Right cardiac atrium (tissue), 5 donors: ENCODE data around the gene BRD7. TPM values are rescaled to one million over a fixed set of nuclear protein-coding genes. Genes with fewer than 3 reads are reported as not detected.

Experiments used
- ATAC-seq, 2 donors: fragments of 200-7000 bp; cut with Tn5 transposase; one replicate each; pipeline versions ENCODE4 v1.8.0 to v1.9.1; 2020; ENCODE audit warnings: moderate library complexity in 2 of 2, mild to moderate bottlenecking in 1 of 2
- DNase-seq, 3 donors: peaks; one replicate each; pipeline ENCODE4 v3.0.0-alpha.2; 2020
- H3K27ac ChIP-seq: one replicate; pipeline ENCODE4 v1.5.1; 2013; ENCODE audit warnings: mild to moderate bottlenecking, low read length, control low read depth, moderate library complexity
- H3K27me3 ChIP-seq: one replicate; pipeline ENCODE4 v1.6.1; 2013; ENCODE audit not compliant: control insufficient read depth, insufficient read depth
- H3K4me1 ChIP-seq: one replicate; pipeline ENCODE4 v1.6.1; 2013; ENCODE audit warnings: low read length; ENCODE audit not compliant: control insufficient read depth, insufficient read depth
- H3K4me3 ChIP-seq: one replicate; pipeline ENCODE4 v1.5.1; 2013; ENCODE audit warnings: low read length, control low read depth
- H3K9me3 ChIP-seq: one replicate; pipeline ENCODE4 v1.6.1; 2013; ENCODE audit warnings: low read length; ENCODE audit not compliant: control insufficient read depth
- WGBS: extraction: QIAGEN DNeasy Blood & Tissue Kit; methylation state at CpG from one replicate; pipeline ENCODE4 v1.1.7; 2013; 5-methylcytosine and 5-hydroxymethylcytosine counted together
- intact Hi-C, 4 donors: fragments of 100-400 bp; cut with DNase I; formaldehyde crosslinking; loops; one replicate each; pipeline versions ENCODE4 v1.11.0 to v1.14.0; 2022 to 2023
- long read RNA-seq, 4 donors: library from polyadenylated mRNA; unstranded; transcript quantifications; one replicate each; pipeline ENCODE4 v2.0.0, GENCODE V29; 2020 to 2021
- polyA plus RNA-seq: library from polyadenylated mRNA; stranded (reverse); fragments of 200-250 nt; gene quantifications from one replicate; pipeline ENCODE4 v1.2.3, GENCODE V29; 2013
- total RNA-seq, 4 donors: library from RNA; stranded (reverse); fragmentation: NEBNext Ultra II Directional; extraction: Animal tissue kit (Norgen Biotek cat#: 25700); gene quantifications; one replicate each; pipeline ENCODE4 v1.2.1, GENCODE V29; 2021
- donor health status: healthy with polysubstance abuse.
- donor health status: DM: no; HTN: yes; CAD: no.
- donor health status: DM: no; HTN: no; CAD: no.
- donor health status: DM: no; HTN: yes; CAD: no; lungs with severe emphysema.
- donor health status: DM: yes; HTN: yes; CAD: no.

Gene BRD7
- total RNA-seq (10 to 100 TPM; 43.6 to 48.0 (median 45.0) TPM), polyA plus RNA-seq (33.8 TPM)
- long read RNA-seq, donor 1, full-length matches to known transcripts, result 35 of 66 reads
- long read RNA-seq, donor 1, partial matches to known transcripts, result 27 of 66 reads
- long read RNA-seq, donor 1, other reads (novel, unspliced or antisense), result 4 of 66 reads
- long read RNA-seq, donor 2, full-length matches to known transcripts, result 48 of 61 reads
- long read RNA-seq, donor 2, partial matches to known transcripts, result 9 of 61 reads
- long read RNA-seq, donor 2, other reads (novel, unspliced or antisense), result 4 of 61 reads
- long read RNA-seq, donor 3, partial matches to known transcripts, result 10 of 13 reads
- long read RNA-seq, donor 3, other reads (novel, unspliced or antisense), result 3 of 13 reads
- long read RNA-seq, donor 4, full-length matches to known transcripts, result 42 of 54 reads
- long read RNA-seq, donor 4, partial matches to known transcripts, result 1 of 54 reads
- long read RNA-seq, donor 4, other reads (novel, unspliced or antisense), result 11 of 54 reads

GRCh38 chr16:50368410-50369132 is at the start of gene BRD7:
TSS of gene BRD7 (minus strand) at chr16:50368988. CDS start at chr16:50368774, 214 bp downstream.
- Histone ChIP-seq H3K27ac (peak within 1 kb of the TSS; percentile 55), H3K27me3 (no peaks in the 10 kb centered on the region), H3K9me3 (no peaks in the 10 kb centered on the region), H3K4me1 (no peaks in the 10 kb centered on the region), H3K4me3 (peak within 1 kb of the TSS; percentile 98)
- peak; percentile 62 to 87 (median 84) for DNase-seq
- under 1% methylated on average over 109 of the region's 109 CpGs for WGBS
- intact Hi-C loops, result no loop called here
- peak; percentile 80 to 86 for ATAC-seq

GRCh38 chr16:50416388-50416787 is 47.6 kb upstream of the BRD7 start:
- H3K27ac ChIP-seq, result no peak overlapping the region
- no peak overlapping the region for H3K4me3 ChIP-seq
- WGBS, result 69% methylated on average over 3 of the region's 3 CpGs
- no peaks in the 10 kb centered on the region for H3K4me1 ChIP-seq
- intact Hi-C loops, result no loop called here
- H3K27me3 ChIP-seq, result no peaks in the 10 kb centered on the region
- H3K9me3 ChIP-seq, result peaks cover 2% of the 10 kb centered on the region
- DNase-seq (no peak), ATAC-seq (no peak)

- no peak for ATAC-seq
- Histone ChIP-seq H3K27me3 (no peaks in the 10 kb centered on the region), H3K27ac (no peak overlapping the region), H3K9me3 (peaks cover 2% of the 10 kb centered on the region), H3K4me1 (no peaks in the 10 kb centered on the region), H3K4me3 (no peak overlapping the region)
- no peak for DNase-seq
- intact Hi-C loops, result no loop called here
Observed at GRCh38 chr16:50414152-50414551, 45.4 kb upstream of the BRD7 start.

GRCh38 chr16:50411034-50411433 is 42.2 kb upstream of the BRD7 start:
- WGBS, result 90% methylated on average over 2 of the region's 2 CpGs
- no peak for ATAC-seq

GRCh38 chr16:50408001-50408561 is 39.3 kb upstream of the BRD7 start:
- no peak for DNase-seq
- Histone ChIP-seq H3K4me3 (no peak overlapping the region), H3K4me1 (no peaks in the 10 kb centered on the region), H3K27ac (no peak overlapping the region), H3K9me3 (no peaks in the 10 kb centered on the region), H3K27me3 (no peaks in the 10 kb centered on the region)
- no peak for ATAC-seq
- intact Hi-C loops, result no loop called here
- WGBS, result 48% methylated on average over 7 of the region's 7 CpGs

More at GRCh38 chr16:50411034-50411433, 42.2 kb upstream of the BRD7 start:
- H3K27me3 ChIP-seq, result no peaks in the 10 kb centered on the region
- H3K27ac ChIP-seq, result no peak overlapping the region
- intact Hi-C loops, result no loop called here
- no peaks in the 10 kb centered on the region for H3K9me3 ChIP-seq
- no peak for DNase-seq
- H3K4me1 ChIP-seq, result no peaks in the 10 kb centered on the region
- no peak overlapping the region for H3K4me3 ChIP-seq

- Histone ChIP-seq H3K4me1 (no peaks in the 10 kb centered on the region), H3K27me3 (no peaks in the 10 kb centered on the region), H3K27ac (no peak overlapping the region), H3K4me3 (no peak overlapping the region), H3K9me3 (no peaks in the 10 kb centered on the region)
- WGBS, result 66% methylated on average over 5 of the region's 5 CpGs
- intact Hi-C loops, result no loop called here
- DNase-seq (no peak), ATAC-seq (no peak)
Observed at GRCh38 chr16:50407351-50407750, 38.6 kb upstream of the BRD7 start.

GRCh38 chr16:50403491-50403890 is 34.7 kb upstream of the BRD7 start:
- no peak overlapping the region for H3K27ac ChIP-seq
- no peak overlapping the region for H3K4me3 ChIP-seq
- WGBS, result 58% methylated on average over 12 of the region's 12 CpGs
- no peaks in the 10 kb centered on the region for H3K4me1 ChIP-seq
- no peaks in the 10 kb centered on the region for H3K9me3 ChIP-seq
- ATAC-seq, result peak; percentile 73 to 82
- intact Hi-C loops, result no loop called here
- peak in 2 of 3 donors; percentile 59 to 72 for DNase-seq
- H3K27me3 ChIP-seq, result no peaks in the 10 kb centered on the region

GRCh38 chr16:50402298-50402895 is 33.6 kb upstream of the BRD7 start:
- Histone ChIP-seq H3K27ac (no peak overlapping the region), H3K9me3 (no peaks in the 10 kb centered on the region), H3K4me3 (no peak overlapping the region), H3K27me3 (no peaks in the 10 kb centered on the region), H3K4me1 (no peaks in the 10 kb centered on the region)
- intact Hi-C loops, result no loop called here
- WGBS, result 75% methylated on average over 9 of the region's 9 CpGs
- ATAC-seq (no peak), DNase-seq (no peak)

- WGBS, result 74% methylated on average over 5 of the region's 5 CpGs
- DNase-seq, result no peak
Observed at GRCh38 chr16:50401355-50401754, 32.6 kb upstream of the BRD7 start.

GRCh38 chr16:50400967-50401348 is 32.2 kb upstream of the BRD7 start:
- ATAC-seq, result no peak
- H3K4me1 ChIP-seq, result no peaks in the 10 kb centered on the region
- WGBS, result 84% methylated on average over 6 of the region's 6 CpGs
- intact Hi-C loops, result no loop called here
- no peaks in the 10 kb centered on the region for H3K27me3 ChIP-seq
- no peak for DNase-seq
- no peak overlapping the region for H3K4me3 ChIP-seq
- no peak overlapping the region for H3K27ac ChIP-seq
- no peaks in the 10 kb centered on the region for H3K9me3 ChIP-seq

More at GRCh38 chr16:50401355-50401754, 32.6 kb upstream of the BRD7 start:
- no peak for ATAC-seq
- Histone ChIP-seq H3K27ac (no peak overlapping the region), H3K4me1 (no peaks in the 10 kb centered on the region), H3K27me3 (no peaks in the 10 kb centered on the region), H3K9me3 (no peaks in the 10 kb centered on the region), H3K4me3 (no peak overlapping the region)
- intact Hi-C loops, result no loop called here
